ENCODE data around the gene ARHGEF3. TPM values are rescaled to one million over a fixed set of nuclear protein-coding genes. Genes with fewer than 3 reads are reported as not detected.
"Not testable (repeated sequence)": the region's sequence is repeated elsewhere in the genome, so short reads cannot be mapped to it uniquely, and the experiment has no call there.

Gene ARHGEF3
- polyA plus RNA-seq, 1 donor: 81.6 TPM

- DNase-seq: peak; percentile 53
These were observed 54.6 kb downstream of the ARHGEF3 start for GRCh38 chr3:56747150-56747549.

GRCh38 chr3:56744016-56744415 is 57.7 kb downstream of the ARHGEF3 start:
- no peak for DNase-seq

GRCh38 chr3:56742887-56743286 is 58.9 kb downstream of the ARHGEF3 start:
- no peak for DNase-seq

GRCh38 chr3:56739036-56739435 is 62.7 kb downstream of the ARHGEF3 start:
- DNase-seq: no peak

- no peak for DNase-seq
These were observed 64.7 kb downstream of the ARHGEF3 start for GRCh38 chr3:56737006-56737405.

- no peak for DNase-seq
These were observed 69.6 kb downstream of the ARHGEF3 start for GRCh38 chr3:56732109-56732508.

- no peak for DNase-seq
These were observed 76.6 kb downstream of the ARHGEF3 start for GRCh38 chr3:56725175-56725574.

GRCh38 chr3:56724676-56725075 is 77.1 kb downstream of the ARHGEF3 start:
- no peak for DNase-seq

GRCh38 chr3:56720849-56721248 is 80.9 kb downstream of the ARHGEF3 start:
- peak; percentile 60 for DNase-seq

GRCh38 chr3:56718809-56719208 is 82.9 kb downstream of the ARHGEF3 start:
- not testable (repeated sequence) for DNase-seq

GRCh38 chr3:56711344-56711743 is 90.4 kb downstream of the ARHGEF3 start:
- no peak for DNase-seq

GRCh38 chr3:56707412-56707811 is 94.3 kb downstream of the ARHGEF3 start:
- not testable (repeated sequence) for DNase-seq

GRCh38 chr3:56706629-56707028 is 95.1 kb downstream of the ARHGEF3 start:
- DNase-seq: no peak

- no peak for DNase-seq
These were observed 97.0 kb downstream of the ARHGEF3 start for GRCh38 chr3:56704706-56705105.

- peak; percentile 70 for DNase-seq
These were observed 99.0 kb downstream of the ARHGEF3 start for GRCh38 chr3:56702490-56703315.

- DNase-seq: no peak
These were observed 101.6 kb downstream of the ARHGEF3 start for GRCh38 chr3:56700151-56700550.

GRCh38 chr3:56694867-56695683 is 106.7 kb downstream of the ARHGEF3 start:
- DNase-seq: no peak

- DNase-seq: no peak
These were observed 108.0 kb downstream of the ARHGEF3 start for GRCh38 chr3:56693750-56694149.

- not testable (repeated sequence) for DNase-seq
These were observed 109.0 kb downstream of the ARHGEF3 start for GRCh38 chr3:56692520-56693433.

GRCh38 chr3:56692001-56692365 is 109.8 kb downstream of the ARHGEF3 start:
- DNase-seq: not testable (repeated sequence)

- no peak for DNase-seq
These were observed 110.4 kb downstream of the ARHGEF3 start for GRCh38 chr3:56691165-56692000.

All from left kidney (tissue), 2 donors.